ENCODE measurements around the gene EHD1. TPM values are rescaled to one million over a fixed set of nuclear protein-coding genes. Genes with fewer than 3 reads are reported as not detected.

EHD1 gene
- total and polyA plus RNA-seq, 9 of the 15 experiments (the other 6 are each of a cell fraction or from before 2014, with no cell fraction given), result 0.46 to 65.0 (median 16.4) TPM

DNA sequence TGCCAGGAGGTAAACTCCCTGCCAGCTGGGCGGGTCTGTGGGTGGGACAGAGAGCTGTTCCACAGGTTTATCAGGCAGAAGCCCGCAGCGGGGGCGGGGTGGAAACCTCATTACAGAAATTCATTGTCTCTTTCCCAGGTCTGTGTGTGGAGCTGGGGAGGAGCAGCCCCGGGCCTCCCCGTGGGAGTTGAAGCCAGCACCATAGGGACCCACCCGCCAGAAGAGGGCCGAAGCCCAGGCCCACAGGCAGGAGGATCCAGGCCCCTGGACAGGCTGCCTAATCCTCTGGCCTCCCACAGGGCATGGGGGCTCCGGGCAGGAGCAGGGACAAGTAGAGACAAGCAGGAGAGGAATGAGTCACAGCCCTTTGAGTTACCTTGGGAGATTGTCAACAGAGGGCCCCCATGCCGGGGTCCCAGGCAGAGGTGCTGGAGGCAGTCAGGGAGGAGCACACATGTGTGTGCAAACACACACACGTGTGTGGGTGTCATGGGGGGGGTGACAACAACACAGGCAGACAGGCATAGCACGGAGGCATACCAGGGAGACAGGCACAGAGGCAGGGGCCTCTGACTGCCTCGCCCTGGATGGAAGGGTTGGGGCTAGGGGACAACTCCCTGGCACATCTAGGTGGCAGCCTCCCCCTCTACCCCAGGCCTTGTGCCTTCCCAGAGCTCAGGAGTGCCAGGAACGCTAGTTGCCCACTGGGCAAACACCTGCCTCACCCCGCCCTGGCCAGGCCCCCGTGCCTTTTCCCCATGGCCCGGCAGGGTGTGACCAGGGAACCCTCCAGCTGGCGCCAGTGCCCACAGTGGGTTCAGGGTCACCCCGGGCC, 35.4 kb downstream of the EHD1 start (continued):
- TF ChIP-seq, protein P1, sequence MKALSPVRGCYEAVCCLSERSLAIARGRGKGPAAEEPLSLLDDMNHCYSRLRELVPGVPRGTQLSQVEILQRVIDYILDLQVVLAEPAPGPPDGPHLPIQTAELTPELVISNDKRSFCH (CRISPR knock-in tag; IDR thresholded peaks at IDR 0.05), result no peak
- TF ChIP-seq, protein P1 (tag; IDR thresholded peaks at IDR 0.05), result no peak
- TF ChIP-seq NCOR1 (IDR thresholded peaks at IDR 0.05), result no peak
- no peak for TF ChIP-seq ZKSCAN8 (CRISPR knock-in tag; IDR thresholded peaks at IDR 0.05)
- no peak for TF ChIP-seq TBL1XR1 (IDR thresholded peaks at IDR 0.05; ENCODE audit: low read length in 2 of 2)
- TF ChIP-seq, protein P2, sequence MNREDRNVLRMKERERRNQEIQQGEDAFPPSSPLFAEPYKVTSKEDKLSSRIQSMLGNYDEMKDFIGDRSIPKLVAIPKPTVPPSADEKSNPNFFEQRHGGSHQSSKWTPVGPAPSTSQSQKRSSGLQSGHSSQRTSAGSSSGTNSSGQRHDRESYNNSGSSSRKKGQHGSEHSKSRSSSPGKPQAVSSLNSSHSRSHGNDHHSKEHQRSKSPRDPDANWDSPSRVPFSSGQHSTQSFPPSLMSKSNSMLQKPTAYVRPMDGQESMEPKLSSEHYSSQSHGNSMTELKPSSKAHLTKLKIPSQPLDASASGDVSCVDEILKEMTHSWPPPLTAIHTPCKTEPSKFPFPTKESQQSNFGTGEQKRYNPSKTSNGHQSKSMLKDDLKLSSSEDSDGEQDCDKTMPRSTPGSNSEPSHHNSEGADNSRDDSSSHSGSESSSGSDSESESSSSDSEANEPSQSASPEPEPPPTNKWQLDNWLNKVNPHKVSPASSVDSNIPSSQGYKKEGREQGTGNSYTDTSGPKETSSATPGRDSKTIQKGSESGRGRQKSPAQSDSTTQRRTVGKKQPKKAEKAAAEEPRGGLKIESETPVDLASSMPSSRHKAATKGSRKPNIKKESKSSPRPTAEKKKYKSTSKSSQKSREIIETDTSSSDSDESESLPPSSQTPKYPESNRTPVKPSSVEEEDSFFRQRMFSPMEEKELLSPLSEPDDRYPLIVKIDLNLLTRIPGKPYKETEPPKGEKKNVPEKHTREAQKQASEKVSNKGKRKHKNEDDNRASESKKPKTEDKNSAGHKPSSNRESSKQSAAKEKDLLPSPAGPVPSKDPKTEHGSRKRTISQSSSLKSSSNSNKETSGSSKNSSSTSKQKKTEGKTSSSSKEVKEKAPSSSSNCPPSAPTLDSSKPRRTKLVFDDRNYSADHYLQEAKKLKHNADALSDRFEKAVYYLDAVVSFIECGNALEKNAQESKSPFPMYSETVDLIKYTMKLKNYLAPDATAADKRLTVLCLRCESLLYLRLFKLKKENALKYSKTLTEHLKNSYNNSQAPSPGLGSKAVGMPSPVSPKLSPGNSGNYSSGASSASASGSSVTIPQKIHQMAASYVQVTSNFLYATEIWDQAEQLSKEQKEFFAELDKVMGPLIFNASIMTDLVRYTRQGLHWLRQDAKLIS (CRISPR knock-in tag; IDR thresholded peaks at IDR 0.05), result no peak
- no peak for TF ChIP-seq SP2 (IDR thresholded peaks at IDR 0.05; ENCODE audit: extremely low read depth, low read depth, low read length, poor library complexity, severe bottlenecking)
- TF ChIP-seq, protein P3, sequence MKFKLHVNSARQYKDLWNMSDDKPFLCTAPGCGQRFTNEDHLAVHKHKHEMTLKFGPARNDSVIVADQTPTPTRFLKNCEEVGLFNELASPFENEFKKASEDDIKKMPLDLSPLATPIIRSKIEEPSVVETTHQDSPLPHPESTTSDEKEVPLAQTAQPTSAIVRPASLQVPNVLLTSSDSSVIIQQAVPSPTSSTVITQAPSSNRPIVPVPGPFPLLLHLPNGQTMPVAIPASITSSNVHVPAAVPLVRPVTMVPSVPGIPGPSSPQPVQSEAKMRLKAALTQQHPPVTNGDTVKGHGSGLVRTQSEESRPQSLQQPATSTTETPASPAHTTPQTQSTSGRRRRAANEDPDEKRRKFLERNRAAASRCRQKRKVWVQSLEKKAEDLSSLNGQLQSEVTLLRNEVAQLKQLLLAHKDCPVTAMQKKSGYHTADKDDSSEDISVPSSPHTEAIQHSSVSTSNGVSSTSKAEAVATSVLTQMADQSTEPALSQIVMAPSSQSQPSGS (CRISPR knock-in tag; IDR thresholded peaks at IDR 0.05), result no peak
- TF ChIP-seq, protein P4, sequence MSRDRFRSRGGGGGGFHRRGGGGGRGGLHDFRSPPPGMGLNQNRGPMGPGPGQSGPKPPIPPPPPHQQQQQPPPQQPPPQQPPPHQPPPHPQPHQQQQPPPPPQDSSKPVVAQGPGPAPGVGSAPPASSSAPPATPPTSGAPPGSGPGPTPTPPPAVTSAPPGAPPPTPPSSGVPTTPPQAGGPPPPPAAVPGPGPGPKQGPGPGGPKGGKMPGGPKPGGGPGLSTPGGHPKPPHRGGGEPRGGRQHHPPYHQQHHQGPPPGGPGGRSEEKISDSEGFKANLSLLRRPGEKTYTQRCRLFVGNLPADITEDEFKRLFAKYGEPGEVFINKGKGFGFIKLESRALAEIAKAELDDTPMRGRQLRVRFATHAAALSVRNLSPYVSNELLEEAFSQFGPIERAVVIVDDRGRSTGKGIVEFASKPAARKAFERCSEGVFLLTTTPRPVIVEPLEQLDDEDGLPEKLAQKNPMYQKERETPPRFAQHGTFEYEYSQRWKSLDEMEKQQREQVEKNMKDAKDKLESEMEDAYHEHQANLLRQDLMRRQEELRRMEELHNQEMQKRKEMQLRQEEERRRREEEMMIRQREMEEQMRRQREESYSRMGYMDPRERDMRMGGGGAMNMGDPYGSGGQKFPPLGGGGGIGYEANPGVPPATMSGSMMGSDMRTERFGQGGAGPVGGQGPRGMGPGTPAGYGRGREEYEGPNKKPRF (IDR thresholded peaks at IDR 0.05; ENCODE audit: low read depth, low read length), result no peak
- TF ChIP-seq ZC3H8 (IDR thresholded peaks at IDR 0.05), result no peak
- TF ChIP-seq ARNT (IDR thresholded peaks at IDR 0.05), result no peak
- no peak for TF ChIP-seq CCAR2 (IDR thresholded peaks at IDR 0.05; ENCODE audit: low read depth, low read length)
- TF ChIP-seq, protein P5, sequence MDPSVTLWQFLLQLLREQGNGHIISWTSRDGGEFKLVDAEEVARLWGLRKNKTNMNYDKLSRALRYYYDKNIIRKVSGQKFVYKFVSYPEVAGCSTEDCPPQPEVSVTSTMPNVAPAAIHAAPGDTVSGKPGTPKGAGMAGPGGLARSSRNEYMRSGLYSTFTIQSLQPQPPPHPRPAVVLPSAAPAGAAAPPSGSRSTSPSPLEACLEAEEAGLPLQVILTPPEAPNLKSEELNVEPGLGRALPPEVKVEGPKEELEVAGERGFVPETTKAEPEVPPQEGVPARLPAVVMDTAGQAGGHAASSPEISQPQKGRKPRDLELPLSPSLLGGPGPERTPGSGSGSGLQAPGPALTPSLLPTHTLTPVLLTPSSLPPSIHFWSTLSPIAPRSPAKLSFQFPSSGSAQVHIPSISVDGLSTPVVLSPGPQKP (CRISPR knock-in tag; IDR thresholded peaks at IDR 0.05), result no peak
- TF ChIP-seq NBN (IDR thresholded peaks at IDR 0.05; ENCODE audit: low read depth), result no peak
- TF ChIP-seq THRAP3 (IDR thresholded peaks at IDR 0.05; ENCODE audit: borderline replicate concordance), result no peak
- TF ChIP-seq CBFA2T3 (IDR thresholded peaks at IDR 0.05), result no peak
- TF ChIP-seq EGR1 (conservative IDR thresholded peaks at IDR 0.05), result peak; percentile 54
- TF ChIP-seq ZNF57 (CRISPR knock-in tag; IDR thresholded peaks at IDR 0.05), result no peak
- TF ChIP-seq MEF2D (tag; conservative IDR thresholded peaks at IDR 0.05; ENCODE audit: low read depth), result no peak

Measured in K562 (cell line).